NOMO-1 (cell line): ENCODE data around the gene PCNX2.

Experiments used
- DNase-seq, 2 experiments: peaks; one replicate each; lab custom pipeline; 2025; ENCODE audit not compliant: unreplicated experiment in 2 of 2; lab: John Stamatoyannopoulos, UW

Gene PCNX2

DNA sequence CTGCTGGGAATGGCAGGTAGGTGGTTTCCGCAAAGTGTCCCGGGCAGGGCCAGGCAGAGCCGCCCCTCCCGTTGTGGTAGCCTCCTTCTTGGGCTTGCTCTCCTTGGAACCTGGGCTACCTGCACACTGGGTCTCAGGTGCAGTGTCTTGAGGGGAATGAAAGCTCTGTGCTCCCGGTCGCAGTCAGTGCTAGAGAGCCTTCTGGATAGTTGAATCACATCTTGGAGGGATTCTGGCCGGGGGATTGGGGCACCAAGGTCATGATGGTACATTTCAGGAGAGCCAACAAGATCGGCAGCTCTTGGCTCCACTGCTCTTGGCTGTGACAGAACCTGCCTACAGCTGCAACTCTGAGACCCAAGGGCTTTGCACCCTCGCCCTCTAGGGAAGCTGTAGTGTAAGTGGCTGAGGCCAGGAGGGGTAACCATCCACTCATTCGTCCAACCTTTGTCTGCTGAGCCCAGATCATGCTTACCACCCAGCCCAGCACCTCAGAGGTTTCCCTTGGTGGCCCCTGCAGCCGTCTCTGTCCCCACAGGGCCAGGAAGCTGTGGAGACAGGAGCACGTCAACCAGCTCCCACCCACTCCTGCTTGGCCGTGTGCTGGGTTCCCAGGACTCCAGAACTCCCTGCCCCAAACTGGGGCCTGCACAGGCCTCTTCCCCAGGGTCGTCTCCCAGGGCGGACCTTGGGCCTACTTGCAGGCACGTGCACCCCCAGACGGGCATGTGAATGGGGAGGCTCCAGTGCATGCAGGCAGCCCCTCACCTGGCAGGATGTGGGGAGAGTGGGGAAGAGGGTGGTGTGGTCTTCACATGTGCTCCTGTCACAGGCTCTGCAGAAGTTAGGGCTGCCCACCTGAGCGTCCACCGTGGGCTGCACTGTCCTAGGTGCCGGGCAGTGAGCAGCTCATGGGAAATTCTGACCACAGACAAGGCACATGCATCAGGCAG is 305.1 kb downstream of the PCNX2 start:
- no peak for DNase-seq

DNA sequence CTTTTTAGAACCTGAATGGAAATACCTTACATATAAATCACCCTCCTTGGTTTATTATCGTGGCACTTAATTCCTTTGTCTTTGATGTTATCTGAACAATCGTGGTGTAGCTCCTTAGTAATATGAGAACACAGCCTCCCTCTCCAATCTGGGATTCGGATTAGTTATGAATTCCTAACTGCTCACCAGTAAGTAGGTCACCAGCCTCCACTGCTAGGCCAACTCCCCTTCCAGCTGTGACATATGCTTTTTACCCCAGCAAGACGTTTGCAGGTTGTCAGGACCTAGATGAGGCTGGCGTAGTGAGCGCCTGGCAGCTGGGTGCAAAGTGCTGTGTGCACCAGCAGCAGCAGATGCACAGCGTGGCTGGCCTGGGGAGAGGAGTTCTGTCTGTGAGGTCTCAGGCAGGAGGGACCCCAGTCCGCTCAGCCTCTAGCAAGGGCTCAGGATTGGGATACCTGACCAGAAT is 306.9 kb downstream of the PCNX2 start:
- DNase-seq, result no peak

DNA sequence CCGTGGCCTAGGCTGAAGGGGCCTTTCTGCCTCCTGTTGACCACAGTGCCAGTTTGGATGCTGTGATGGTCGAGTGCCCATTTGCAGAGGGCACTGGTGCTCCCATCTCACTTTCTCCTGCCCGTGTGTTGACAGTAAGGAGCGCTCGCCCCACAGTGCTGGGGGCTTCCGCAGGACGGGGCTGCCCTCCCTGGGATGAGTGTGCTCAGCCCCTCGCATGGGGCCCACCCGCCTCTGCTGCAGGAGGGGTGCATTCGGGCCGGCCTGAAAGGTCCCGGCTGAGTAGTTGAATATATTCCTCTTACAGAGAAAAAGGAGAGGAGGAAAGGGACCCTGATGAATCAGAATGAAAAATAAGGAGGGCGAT is 307.8 kb downstream of the PCNX2 start:
- no peak for DNase-seq

DNA sequence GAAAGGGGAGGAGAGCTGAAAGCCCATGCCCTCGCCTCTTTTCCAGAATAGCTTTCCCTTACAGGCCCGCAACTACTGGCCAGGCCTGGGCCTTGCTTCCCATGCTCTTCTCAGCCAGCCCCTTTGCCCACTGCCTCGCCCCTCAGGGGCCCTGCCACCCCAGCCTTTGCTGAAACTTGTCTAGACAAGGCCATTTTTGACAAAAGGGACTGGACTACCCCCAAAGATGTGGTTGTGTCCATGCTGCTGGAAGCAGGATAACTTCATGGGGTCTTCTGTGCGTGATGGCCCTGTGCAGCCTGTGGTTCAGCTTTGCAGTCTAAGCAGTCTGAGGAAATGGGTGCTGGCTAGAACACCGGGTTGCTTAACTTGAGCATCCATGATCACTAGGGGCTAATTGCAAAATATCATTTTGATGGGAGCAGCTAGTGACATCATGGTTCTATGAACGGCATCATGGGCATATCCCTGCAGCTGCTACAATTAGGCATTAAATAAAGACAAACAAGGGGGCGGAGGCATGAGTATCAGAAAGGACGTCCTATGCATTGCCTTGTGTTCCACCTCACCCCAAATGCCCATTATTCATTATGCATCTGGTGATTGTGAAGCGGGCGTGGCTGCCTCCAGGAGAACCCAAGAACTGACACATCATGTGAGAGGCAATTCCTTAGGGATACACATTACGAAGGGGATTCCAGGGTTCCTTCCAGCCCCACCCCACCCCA is 308.3 kb downstream of the PCNX2 start:
- DNase-seq, result no peak

DNA sequence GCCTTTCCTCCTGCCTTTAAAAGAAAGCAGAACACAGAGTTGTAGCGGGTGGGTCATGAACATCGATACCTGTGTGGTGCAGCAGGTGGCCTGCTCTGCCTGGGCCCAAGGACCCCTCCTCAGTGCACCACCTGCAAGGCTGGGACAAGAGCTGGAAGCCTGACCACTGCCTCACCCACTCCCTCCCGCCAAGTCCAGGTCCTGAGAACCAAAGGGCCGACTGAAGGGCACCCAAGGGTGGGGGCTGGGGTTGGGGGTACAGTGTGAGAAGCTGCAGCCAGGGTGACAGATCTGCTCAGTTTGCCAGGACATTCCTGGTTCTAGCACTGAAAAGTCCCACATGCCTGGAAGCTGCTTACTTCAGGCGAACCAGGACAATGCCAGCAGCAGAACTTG is 309.0 kb downstream of the PCNX2 start:
- DNase-seq, result no peak

DNA sequence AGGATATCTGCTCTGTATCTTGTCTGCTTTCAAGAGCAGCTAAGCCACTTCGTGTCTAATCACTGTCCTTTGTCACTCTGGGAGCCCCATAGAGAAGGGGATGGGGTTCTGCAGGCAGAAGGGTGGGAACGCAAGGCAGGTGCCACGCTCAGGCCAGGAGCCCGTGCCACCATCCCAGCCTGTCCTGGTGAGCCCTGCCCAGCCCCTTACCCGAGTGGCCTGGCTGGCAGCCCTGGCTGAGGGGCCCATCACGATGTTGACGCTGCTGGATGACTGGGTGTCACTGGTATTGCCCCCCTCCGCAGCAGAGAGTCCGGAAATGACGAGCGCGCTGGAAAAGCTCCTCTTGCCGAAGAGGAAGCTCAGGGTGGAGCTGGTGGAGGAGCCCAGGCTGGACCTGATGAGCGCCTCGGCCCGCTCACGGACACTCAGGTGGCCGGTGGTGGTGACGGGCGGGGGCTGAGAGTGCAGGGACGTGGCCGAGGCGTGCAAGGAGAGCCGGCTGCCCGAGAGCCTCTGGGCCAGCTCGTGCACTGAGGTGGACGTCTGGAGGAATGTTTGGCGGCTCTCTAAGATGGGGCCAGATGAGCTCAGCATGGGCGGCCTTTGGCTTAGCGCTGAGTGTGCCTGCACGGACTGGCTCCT is 309.5 kb downstream of the PCNX2 start:
- DNase-seq, result no peak

DNA sequence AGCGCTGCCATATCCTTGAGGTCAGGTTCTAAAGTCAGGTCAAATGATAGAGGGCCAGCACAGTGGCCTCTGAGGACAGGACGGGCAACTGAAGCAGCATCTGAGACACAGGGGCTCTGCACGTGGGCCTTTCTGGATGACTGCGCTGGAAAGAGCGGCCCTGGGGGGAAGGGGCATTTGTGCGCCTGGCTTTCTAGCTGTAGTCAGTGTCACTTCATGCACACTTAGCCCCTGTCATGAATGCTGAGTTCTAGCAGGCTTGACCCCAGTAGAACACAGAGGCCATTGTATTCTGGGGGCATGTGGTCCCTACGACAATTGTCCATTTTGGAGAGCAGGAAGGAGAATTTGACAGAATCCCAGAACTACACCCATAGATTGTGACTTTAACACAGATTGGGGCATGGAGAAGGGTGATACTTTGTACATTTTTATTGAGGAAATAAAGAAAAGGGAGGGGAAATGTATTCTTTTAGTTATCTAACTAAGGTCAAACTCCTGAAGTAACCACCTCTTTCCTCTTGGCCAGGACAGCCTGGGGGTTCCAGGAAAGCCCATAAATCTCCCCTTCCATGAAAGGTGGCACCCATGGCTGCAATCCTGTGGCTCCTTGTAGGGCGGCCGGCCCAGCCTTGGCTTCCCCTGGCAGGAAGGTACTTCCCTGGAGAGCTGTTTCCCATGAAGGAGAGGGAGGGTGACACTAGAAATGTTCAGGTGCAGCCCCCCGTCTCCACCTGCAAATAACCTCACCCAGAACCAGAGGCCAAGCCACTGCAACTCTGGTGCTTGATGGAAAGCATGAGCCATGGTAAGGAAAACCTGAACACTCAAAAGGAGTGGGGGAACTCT is 310.7 kb downstream of the PCNX2 start:
- DNase-seq, result no peak

DNA sequence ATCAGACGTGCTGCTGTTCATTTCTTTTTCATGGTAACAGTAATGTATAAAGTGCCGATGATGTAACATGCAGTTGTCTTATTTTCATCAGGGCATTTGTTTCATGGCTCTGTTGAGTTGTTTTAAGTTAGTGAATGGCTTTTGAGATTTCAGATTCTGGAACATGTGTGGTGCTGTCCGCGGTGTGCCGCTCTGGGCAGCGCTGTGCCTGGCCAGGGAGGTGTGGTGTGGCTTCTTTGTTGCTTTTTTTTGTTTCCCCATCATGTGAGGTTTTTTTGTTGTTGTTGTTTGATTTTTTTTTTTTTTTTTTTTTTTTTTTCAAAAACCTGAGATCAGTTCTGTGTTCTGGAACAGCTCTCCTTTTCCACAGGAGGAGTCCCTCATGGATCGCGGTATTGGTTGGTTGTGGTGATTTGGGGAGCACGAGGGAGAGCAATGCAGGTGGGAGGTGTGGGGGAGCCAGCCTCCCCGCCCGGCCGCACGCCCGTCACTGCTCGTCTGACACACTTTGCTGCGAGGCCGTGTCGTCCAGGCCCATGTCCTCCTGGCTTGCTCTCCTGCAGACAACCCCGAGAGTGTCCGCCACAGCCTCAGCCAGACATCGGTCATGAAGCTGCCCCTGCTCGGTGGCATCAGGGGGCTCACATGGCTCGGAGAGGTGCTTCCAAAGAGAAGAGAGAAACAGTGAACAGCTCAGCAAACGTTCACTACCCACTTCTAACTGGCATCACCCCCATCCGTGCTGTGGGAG is 311.5 kb downstream of the PCNX2 start:
- no peak for DNase-seq

DNA sequence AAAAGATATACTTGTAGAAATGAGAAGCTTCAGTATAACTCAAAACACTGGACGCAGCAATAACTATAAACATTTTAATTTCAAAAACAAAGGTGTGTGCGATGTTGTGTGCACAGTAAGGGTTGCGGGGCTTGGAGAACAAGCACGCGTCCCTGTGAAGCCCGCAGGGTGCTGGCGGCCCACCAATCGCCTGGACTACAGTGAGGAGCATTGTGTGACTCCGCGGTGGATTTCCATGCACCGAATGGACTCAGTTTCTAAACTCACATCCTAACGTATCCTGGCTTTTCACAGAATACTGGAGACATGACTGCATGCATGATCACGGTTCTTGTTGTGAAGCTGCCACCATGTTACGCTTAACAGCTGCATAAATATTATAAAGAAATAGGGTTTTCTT is 312.1 kb downstream of the PCNX2 start:
- no peak for DNase-seq

DNA sequence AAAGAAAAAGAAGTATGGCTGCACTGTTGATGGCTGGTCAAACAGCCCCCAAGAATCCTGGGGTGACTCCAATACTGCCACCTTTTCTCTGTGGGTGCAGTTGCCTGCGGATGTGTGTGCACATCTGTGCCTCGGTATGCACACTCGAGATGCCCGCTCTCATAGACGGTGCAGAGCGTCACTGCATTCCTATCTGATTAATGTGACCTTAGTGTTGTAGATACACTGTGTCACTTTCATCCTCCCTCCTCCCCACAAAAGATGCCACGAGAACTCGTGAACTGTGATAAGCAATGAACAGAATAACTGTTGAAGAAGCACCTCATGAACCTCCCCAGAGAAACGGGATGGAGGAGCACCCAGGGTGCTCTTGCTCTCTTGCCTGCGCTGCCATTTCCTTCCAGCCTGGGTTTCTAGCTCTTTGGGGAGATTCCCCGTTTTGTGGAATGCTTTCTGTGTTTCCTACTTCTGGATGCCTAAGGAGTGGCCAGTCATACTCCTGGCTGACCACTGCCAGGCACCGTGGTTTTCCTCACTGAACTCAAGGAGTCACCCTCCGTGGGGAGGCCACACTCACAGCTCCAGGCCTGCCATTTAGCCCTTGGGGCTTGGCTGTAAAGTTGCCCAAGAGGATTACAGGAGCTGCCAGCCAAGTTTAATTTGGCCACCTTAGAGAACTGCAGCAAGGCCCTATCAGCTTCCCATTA is 313.1 kb downstream of the PCNX2 start:
- no peak for DNase-seq

DNA sequence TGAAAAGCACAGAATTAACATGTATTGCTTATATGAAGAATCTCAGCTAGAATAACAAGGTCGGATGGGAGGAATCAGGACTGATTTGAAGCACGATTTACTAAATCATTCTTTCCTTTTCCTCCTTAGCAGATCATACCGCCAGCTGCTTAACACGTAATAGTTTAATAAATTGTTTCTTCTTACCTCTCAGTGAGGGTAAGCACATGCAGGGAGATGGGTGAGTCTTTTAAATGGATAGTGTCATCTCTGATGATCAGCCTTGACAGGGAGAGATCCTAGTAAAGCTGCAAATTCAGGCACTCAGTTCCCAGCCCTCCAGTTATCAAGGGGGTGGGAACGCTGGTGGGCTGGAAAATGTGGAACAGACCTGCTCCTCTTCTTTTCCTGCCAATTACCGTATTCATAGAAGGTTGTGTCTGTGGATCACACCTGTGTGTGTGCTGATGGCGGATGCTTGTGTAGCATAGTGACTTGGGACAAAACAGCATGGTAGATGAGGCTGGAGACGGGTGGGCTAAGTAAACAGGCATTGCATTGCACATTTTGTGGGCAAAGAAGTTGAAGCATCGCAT is 314.5 kb downstream of the PCNX2 start:
- DNase-seq, result no peak

DNA sequence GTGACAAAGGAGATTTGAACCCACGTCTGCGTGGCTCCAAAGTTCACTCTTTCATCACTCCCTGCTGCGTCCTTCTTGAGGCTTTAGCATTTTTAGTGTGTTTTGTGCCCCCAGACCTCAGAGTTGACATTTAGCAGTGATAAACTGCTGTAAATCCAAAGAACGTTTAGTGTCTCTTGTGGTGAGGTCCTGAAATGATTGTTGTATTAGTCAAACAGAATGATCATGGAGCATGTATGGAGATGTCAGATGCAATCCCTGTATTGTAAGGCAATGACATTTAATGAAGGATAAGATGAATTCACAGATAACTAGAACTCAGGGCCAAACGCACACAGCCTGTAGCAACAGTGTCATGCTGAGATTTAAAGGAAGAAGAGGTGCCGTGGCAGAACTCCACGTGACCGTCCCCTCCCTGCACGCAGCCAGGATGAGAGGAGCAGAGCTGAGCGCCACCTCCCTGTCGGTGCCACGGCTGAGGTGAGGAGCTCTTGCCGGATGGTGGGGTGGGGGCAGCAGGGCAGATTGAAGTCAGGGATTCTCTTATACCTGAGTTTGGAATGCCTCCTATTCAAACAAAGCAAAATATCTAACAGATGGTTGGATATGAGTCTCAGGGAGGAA is 315.1 kb downstream of the PCNX2 start:
- DNase-seq, result no peak

DNA sequence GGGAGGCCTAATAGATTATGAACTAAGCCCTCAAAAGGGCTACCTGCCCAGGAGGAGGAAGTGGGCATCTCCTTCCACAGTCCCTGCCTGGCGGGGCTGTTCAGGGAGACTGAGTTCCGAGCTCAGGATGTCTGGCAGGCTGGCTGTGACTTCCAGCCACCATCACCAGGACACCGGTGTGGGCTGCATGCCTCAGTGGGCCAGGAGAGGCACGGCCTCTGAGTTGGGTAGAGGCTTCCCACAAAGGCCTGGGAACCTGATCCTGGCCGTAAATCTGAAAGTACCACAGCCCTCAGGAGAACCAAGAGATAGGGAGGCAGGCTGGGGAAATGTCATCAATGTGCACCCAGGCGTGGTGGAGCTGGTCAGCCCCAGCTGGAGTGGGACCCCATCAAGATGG is 316.0 kb downstream of the PCNX2 start:
- DNase-seq, result no peak

DNA sequence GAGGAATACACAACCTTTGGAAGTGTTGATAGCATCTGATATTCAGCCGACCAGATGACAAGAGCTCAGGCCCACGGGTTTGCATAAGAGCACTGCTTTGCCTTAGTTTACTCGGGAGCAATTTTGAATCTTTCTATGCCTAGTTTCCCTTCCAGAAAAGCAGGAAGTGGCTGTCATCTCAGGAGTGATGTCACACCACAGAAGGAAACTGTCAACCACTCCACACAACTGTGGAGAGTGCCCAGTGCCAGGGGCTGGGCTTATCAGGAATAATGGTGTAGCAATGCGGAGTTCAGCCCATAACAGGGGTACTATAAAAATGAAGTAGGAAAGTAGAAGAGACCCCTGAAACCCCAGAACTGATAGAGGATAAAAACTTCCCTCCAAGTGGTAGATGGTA is 316.7 kb downstream of the PCNX2 start:
- no peak for DNase-seq

DNA sequence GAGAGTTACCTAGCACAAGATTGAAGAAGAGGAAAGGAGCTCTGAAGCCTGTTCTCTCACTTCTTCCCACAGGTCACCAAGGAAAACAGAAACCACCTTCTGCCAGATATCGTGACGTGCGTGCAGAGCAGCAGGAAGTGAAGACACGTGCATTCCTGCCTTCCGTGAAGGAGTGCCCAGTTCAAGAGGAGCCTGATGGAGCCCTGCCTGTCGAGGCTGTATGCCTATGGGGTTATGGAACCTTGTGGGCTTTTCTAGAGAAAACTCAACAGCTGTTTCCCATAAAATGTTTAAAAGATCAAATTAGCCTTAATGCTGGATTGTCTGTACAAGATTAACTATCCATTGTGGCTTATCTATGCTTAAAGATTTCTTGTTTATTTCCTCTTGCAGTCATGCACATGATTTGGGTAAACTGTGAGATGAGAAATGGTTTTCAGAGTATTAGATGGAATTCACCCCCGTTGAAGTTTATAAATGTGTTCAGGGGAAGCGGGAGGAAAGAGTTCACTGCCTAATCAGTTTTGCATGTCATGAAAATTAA is 317.4 kb downstream of the PCNX2 start:
- no peak for DNase-seq

DNA sequence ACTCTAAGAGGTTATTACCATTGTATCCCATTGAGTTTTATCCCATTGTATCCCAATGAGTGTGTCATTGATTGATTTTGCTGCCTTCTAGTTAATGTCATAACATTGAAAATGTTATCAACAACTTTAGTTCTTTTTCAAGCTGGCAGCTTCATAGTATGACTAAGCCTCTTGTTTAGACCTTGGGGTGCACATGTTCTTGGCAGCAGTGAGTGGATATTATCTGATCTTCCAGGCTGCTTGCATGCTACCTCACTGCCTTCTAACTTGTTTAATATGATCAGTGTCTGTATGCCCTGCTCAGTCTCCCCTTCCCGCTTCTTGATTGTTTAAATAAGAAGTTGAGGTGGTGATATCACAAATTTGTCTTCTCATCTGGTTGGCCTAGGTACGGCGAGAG is 320.6 kb downstream of the PCNX2 start:
- no peak for DNase-seq

DNA sequence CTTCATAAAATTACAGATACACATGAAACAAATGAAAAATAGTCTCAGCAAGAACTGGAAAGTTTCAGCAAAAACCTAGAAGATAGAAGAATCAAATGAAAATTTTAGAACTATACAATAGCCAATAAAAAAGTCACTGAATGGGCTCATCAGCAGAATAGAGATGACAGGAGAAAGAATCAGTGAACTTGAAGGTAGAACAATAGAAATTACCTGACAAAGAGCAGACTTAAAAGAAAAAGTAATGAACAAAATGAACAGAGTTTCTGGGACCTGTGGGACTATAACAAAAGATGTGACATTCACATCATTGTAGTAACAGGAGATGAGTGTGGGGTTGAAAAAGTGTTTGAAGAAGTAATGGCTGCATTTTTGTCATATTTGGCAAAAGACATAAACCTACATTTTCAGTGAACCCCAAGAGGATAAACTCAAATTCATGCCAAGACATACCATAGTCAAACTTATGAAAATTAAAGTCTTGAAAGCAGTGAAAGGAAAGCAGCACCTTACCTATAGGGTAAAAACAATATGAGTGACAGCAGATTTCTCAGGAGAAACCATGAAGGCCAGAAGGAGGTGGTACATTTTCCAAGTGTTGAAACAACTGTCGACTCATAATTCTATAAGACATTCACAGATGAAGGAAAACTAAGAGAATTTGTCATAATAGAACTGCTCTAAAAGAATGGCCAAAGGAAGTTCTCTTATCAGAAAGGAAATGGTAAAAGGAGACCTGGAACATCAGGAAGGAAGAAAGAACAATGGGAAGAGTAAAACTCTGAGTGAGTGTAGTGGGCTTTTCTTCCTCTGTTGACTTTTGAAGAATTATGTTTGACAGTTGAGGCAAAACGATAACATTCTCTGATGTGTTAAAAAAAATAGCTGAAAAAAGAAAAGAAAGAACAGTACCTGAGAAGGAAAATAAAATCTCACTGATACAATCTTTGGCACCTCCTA is 321.6 kb downstream of the PCNX2 start:
- DNase-seq, result no peak
